Fibroblast of peridontal ligament (primary cell): ENCODE data around the gene STBD1.
"Not testable (repeated sequence)": the region's sequence is repeated elsewhere in the genome, so short reads cannot be mapped to it uniquely, and the experiment has no call there.

Source experiments
- DNase-seq: peaks from one replicate; pipeline ENCODE4 v3.0.0-alpha.2; 2010; ENCODE audit errors: extremely low read depth

Gene STBD1

DNA sequence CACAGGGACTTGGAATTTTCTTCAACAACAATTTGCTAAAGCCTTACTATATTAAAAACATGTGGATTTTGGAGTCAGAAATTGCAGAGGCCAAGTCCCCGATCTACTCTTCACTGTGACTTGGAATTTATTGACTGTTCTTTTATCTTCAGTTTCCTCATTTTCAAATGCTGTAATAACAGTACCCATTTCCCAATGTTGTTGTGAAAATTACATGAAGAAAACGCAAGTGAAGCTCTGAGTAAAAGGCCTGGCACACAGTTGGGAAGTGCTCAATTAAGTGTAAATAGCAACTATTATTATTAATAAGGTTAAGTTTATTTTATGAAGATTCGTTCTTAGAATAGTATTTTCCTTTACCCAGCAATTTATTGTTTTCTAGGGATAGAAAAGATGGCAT, 15.7 kb downstream of the STBD1 start:
- DNase-seq: no peak

DNA sequence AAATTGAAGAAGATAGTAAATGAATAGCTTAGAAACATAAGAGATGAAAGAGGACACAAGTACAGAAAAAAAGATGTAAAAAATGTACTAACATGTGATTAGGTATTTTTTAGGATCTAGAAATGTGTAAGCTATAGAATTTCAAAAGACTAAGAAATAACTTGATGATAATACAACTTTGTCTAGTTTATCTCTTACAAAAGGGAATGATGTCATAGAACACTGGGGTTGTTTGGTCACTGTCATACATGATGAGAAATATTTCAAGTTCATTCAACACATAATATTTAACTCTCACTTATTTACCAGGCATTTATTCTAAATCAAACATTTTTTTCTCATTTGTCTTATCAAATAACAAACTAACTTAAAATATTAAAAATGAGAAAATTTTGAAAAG, 18.5 kb downstream of the STBD1 start:
- no peak for DNase-seq

GRCh38 chr4:76326515-76326914, 20.0 kb downstream of the STBD1 start:
- DNase-seq: no peak

GRCh38 chr4:76334885-76335284, 28.4 kb downstream of the STBD1 start:
- no peak for DNase-seq

DNA sequence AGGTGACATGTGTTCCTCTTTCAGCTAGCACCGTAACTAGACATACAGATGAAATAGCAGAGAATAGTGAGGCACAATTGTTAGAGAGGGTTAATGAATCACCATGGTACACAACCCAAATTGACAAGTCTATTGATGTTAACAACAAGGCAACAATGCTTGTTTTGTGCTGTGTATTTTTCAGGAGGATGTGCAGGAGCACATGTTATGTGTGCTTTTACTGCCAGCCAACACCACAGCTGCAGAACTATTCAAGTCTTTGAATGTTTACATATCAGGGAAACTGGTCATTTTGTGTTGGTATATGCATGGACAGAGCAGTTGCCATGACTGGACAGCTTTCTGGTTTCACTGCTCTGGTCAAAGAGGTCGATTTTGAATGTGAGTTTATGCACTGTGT, 32.8 kb downstream of the STBD1 start:
- DNase-seq: peak; percentile 21

GRCh38 chr4:76341063-76341462, 34.5 kb downstream of the STBD1 start:
- peak; percentile 67 for DNase-seq

DNA sequence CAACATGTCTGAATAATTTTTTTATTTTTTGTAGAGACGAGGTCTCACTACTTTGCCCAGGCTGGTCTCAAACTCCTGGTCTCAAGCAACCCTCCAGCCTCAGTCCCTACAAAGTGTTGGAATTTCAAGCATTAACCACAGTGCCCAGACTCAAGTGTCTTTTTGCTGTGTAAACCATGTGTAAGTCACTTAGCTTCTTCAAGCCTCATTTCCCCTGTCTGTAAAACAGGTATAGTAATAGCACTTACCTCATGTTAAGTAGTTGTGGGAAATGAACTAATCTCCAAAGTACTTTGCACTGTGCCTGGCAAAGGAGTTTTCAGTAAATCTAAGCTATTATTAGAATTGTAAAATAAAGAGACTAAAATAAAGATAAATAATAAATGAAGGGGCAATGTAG, 35.7 kb downstream of the STBD1 start:
- DNase-seq: no peak

- DNase-seq: no peak
Measured at GRCh38 chr4:76342803-76343202, 36.3 kb downstream of the STBD1 start.

DNA sequence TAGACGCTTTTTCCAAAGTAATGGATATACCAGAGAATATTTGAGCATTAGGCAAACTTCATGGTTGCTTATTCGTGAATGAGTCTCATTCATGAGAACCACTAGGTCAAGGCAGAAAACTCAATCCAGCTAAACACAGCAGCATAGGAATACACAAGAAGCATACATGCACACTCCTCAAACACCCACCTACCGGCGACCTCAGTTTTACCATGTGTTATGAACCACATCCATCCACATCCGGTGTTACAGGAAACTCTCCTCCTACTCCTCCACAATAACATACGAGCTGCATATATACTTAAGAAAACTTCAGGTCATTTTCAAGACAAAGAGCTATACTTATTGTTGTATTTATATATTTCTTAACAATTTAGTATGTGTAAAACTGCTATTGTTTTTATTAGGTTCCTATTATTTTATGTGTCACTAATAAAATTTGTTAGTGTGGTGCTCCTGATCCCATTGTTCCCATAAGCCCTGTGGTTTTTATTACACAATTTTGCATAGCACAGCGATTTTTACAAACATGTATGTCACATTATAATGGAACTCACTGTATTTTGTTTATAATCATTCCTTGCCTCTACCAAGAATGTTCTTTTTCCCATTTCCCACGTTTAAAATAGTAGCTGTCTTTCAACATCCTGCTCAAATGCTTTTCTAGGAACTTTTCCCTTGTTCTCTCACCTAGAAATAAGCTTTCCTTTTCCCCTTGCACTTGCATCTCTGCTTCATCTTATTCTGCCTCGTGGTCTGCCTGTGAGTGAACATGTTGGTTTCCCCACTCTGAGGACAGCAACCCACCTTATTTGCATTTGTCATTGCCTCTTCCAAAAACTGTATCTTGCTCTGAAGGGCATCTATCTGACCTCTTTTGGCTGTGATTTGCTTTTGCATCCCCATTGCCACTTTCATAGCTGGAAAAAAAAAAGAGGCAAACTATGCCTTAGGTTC, 48.3 kb downstream of the STBD1 start:
- DNase-seq: no peak

- DNase-seq: no peak
Measured at GRCh38 chr4:76357981-76358380, 51.4 kb downstream of the STBD1 start.

GRCh38 chr4:76359881-76360466, 53.4 kb downstream of the STBD1 start:
- DNase-seq: not testable (repeated sequence)
